CD4-positive, alpha-beta T cell treated with Interleukin-6 for 4 hours (primary cell): ENCODE measurements around the gene WASHC2A.
"Not testable (repeated sequence)": the region's sequence is repeated elsewhere in the genome, so short reads cannot be mapped to it uniquely, and the experiment has no call there.

Source experiments
- DNase-seq: peaks from one replicate; pipeline ENCODE4 v3.0.0-alpha.2; 2020; ENCODE audit warnings: mixed read lengths

Gene WASHC2A

DNA sequence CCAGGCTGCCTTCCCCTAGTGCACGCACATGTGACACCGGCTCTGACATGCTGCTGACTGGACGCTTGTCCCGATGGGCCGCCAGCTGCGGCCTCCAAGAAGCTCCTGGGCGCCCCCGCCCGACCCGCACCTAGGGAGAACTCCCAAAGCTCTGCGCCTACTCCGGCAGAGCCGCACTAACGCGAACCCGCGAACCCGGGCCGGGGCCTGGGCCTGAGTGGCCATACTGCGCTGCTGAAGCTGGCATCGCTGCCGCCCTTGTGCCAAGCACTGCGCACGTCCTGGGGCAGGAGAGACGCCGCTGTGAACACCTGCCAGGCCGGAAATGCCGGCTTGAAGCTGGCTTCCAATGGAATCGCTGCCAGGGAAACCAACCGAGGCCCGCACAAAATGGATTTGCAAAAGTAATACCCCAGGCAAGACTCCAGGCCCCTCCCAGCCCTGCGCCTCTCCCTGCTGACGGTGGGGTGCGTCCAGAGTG, 85.1 kb downstream of the WASHC2A start:
- no peak for DNase-seq

DNA sequence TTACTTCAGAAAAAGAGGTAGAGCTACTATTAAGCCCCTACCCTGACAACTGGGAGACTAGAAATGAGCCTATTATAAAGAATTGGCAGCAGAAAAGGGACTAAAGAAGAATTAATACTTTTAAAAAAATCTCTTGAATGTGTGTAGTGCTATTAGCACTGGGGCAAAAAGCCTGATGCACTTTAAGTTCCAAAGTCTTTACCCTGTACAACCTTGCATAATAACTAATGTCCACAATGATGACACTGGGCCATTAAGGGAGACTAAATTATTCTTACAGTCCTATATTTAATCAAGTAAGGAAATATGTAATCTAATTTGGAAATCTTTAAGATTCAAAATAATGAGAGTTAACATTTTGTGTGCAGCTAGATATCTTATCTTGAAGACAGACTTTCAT, 90.1 kb downstream of the WASHC2A start:
- DNase-seq: not testable (repeated sequence)

DNA sequence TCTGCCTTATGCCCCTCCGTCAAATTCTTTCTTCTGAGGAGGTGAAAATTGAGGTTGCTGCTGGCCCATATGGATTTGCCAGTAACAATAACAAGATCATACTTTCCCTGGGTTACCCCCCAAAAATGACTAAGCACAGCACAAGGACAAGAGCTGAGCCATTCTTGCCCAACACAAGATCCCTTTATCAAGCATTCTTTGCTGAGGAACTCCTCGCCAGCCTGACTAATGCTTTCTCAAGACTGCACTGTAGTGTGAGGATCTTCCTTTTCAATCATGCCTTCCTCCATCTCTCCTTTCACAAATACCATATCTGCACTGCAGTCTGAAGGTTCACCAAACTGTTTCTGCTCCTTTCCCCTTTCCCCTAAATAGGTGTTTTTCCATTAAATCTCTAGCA, 92.1 kb downstream of the WASHC2A start:
- not testable (repeated sequence) for DNase-seq

DNA sequence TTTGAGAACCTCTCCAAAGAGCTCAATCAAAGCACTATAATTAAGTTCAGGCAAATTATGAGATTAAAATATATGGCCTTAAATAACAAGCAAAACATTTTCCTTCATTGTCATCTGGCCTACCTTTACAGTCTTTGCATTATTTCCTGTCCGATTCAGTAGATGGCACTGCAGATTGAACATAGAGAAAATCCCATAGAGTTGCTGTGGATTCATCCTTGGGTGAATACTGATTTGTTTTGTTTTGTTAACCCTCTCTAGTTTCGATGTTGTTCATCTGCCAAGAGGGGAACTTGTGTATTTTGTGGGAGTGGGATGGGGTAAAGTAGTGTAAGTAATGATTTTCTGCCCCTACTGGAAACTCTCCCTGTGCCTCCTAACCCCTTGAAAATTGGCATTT, 97.3 kb downstream of the WASHC2A start:
- DNase-seq: not testable (repeated sequence)

DNA sequence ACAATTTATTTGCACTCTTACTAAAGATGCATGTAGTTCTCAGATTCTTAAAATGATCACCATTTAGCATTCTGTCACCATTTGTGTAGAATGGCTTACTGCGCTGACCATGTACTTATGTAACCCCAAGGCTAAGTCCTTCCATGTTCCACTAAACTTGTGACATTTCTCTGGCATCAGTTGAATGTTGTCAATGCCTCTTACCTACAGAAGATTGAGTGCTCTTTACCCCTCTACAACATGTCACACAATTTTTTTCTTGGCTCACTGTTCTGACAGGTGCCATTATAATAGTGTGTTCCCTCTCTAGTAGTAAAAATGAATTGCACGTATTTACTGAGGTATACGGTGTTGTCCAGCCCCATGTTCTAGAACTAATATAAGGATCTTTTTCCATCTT, 100.1 kb downstream of the WASHC2A start:
- DNase-seq: not testable (repeated sequence)

DNA sequence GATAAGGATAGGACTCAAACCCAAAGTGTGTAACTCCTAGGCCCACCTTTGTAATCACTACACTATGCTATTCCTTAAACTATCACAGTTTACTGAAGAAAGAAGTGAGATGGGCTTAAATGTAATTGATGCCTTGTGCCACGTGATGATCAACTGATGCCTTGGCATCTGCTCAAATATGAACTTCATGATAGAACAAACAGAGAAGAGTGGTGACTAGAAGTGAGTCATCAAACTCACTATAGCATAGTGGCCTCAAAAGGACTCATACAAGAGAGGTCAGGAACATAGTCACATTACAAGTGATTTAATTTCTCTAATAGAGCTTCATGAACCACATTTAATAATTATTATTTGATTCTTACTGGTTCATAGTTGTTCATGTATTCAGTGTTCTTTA, 101.8 kb downstream of the WASHC2A start:
- not testable (repeated sequence) for DNase-seq

DNA sequence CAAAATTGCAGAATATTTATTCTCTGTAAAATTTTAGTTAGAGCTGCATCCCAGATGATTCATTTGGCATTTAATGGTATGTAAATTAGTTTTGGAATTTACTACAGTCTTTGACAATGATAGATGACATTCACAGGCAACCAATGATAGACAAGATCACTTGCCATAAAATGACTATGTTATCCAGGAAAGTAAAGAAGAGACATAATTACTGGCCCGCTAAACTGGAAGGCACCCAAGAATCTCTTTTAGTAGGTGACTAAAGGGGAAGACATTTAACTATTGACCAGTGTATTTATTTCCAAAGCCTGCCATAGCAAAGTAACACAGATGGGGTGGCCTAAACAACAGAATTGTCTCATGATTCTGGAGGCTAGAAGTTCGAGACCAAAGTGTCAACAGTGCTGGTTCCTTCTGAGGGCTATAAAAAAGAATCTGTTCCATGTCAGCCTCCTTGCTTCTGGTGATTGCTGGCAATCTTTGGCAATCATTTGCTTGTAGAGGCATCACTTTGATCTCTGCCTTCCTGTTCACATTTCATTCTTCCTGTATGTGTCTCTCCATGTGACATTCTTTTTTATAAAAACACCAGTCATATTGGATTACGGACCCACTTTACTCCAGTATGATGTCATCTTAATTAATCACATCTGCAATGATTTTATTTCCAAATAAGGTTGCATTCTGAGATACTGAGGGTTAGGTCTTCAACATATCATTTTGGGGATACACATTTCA, 107.2 kb downstream of the WASHC2A start:
- DNase-seq: not testable (repeated sequence)
